ENCODE measurements around the gene ZNF438. TPM values are rescaled to one million over a fixed set of nuclear protein-coding genes. Genes with fewer than 3 reads are reported as not detected.

ZNF438 gene
- total RNA-seq, 1 experiment from 2014 or later, result 0.26 TPM

DNA sequence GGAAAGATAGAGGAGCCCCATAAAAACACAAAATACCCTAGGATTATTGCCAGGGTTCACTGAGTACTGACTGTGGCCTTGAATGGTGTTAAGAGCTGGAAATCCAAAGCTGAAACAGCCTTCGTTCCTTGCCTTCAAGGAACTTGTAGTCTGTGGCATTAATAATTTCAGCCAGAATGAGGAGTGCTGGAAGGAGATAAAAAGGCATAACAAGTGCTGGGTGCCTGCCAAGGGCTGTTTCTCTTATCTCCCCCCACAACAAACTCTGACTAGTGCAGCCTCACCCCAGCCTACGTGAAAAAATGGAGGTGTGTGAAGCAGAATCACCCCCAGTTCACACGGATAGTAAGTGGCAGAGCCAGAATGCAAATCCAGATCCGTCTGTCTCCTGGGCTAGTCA is 203.0 kb downstream of the ZNF438 start:
- Histone ChIP-seq H3K9ac (ENCODE audit: low read length) (no peak overlapping the region), H3K4me1 (ENCODE audit: low read length) (no peaks in the 10 kb centered on the region), H3K27me3 (ENCODE audit: low read length) (no peaks in the 10 kb centered on the region), H3K36me3 (ENCODE audit: insufficient read depth, low read length) (no peaks in the 10 kb centered on the region), H3K9me2 (replicated peaks; ENCODE audit: insufficient read depth, low read length) (no peaks in the 10 kb centered on the region), H3K4me3 (ENCODE audit: low read length) (no peak overlapping the region), H3K27ac (ENCODE audit: low read length) (no peak overlapping the region), H3K9me3 (ENCODE audit: low read length) (no peaks in the 10 kb centered on the region), H4K20me1 (ENCODE audit: insufficient read depth, low read depth, low read length) (no peaks in the 10 kb centered on the region), H2AFZ (ENCODE audit: low read length) (no peak overlapping the region), H3K79me2 (ENCODE audit: low read length) (no peaks in the 10 kb centered on the region), H3K4me2 (ENCODE audit: low read depth, low read length, poor library complexity, severe bottlenecking) (no peak overlapping the region)
- no peak for DNase-seq

GRCh38 chr10:30828164-30828563 is 203.5 kb downstream of the ZNF438 start:
- Histone ChIP-seq H4K20me1 (ENCODE audit: insufficient read depth, low read depth, low read length) (no peaks in the 10 kb centered on the region), H3K9me2 (replicated peaks; ENCODE audit: insufficient read depth, low read length) (no peaks in the 10 kb centered on the region), H3K4me3 (ENCODE audit: low read length) (no peak overlapping the region), H3K27ac (ENCODE audit: low read length) (no peak overlapping the region), H3K4me2 (ENCODE audit: low read depth, low read length, poor library complexity, severe bottlenecking) (no peak overlapping the region), H3K9ac (ENCODE audit: low read length) (no peak overlapping the region), H3K9me3 (ENCODE audit: low read length) (no peaks in the 10 kb centered on the region), H3K4me1 (ENCODE audit: low read length) (no peaks in the 10 kb centered on the region), H3K79me2 (ENCODE audit: low read length) (no peaks in the 10 kb centered on the region), H3K36me3 (ENCODE audit: insufficient read depth, low read length) (no peaks in the 10 kb centered on the region), H2AFZ (ENCODE audit: low read length) (no peak overlapping the region), H3K27me3 (ENCODE audit: low read length) (no peaks in the 10 kb centered on the region)
- DNase-seq, result no peak

- Histone ChIP-seq H3K4me1 (ENCODE audit: low read length) (no peaks in the 10 kb centered on the region), H3K9me2 (replicated peaks; ENCODE audit: insufficient read depth, low read length) (no peaks in the 10 kb centered on the region), H4K20me1 (ENCODE audit: insufficient read depth, low read depth, low read length) (no peaks in the 10 kb centered on the region), H3K79me2 (ENCODE audit: low read length) (no peaks in the 10 kb centered on the region), H3K27ac (ENCODE audit: low read length) (no peak overlapping the region), H3K9ac (ENCODE audit: low read length) (no peak overlapping the region), H3K4me3 (ENCODE audit: low read length) (no peak overlapping the region), H3K36me3 (ENCODE audit: insufficient read depth, low read length) (no peaks in the 10 kb centered on the region), H3K27me3 (ENCODE audit: low read length) (no peaks in the 10 kb centered on the region), H3K9me3 (ENCODE audit: low read length) (no peaks in the 10 kb centered on the region), H2AFZ (ENCODE audit: low read length) (no peak overlapping the region), H3K4me2 (ENCODE audit: low read depth, low read length, poor library complexity, severe bottlenecking) (no peak overlapping the region)
- no peak for DNase-seq
Observed at GRCh38 chr10:30827531-30828120, 204.0 kb downstream of the ZNF438 start.

DNA sequence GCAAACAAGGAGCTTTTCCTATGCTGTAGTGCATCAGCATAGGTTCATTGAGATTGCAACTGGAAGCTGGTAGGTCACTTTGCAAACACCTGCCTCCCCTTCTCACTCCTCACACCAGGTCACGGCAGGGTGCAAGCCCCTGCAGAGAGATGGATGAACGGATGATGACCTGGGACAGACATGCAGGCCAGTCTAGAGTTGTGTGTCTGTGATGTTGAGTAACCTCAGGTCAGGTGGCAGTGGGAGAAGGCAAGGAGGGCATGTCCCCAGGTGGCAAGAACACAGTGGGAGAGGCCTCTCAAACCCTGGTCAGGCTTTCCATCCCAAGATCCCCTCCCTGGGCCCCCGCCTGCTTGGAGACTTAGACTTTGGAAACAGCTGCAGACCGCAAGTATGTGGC is 205.0 kb downstream of the ZNF438 start:
- no peaks in the 10 kb centered on the region for H3K27me3 ChIP-seq (ENCODE audit: low read length)
- no peak overlapping the region for H3K27ac ChIP-seq (ENCODE audit: low read length)
- H4K20me1 ChIP-seq (ENCODE audit: insufficient read depth, low read depth, low read length), result no peaks in the 10 kb centered on the region
- no peaks in the 10 kb centered on the region for H3K79me2 ChIP-seq (ENCODE audit: low read length)
- H3K4me1 ChIP-seq (ENCODE audit: low read length), result no peaks in the 10 kb centered on the region
- no peaks in the 10 kb centered on the region for H3K36me3 ChIP-seq (ENCODE audit: insufficient read depth, low read length)
- H2AFZ ChIP-seq (ENCODE audit: low read length), result no peak overlapping the region
- H3K4me3 ChIP-seq (ENCODE audit: low read length), result no peak overlapping the region
- DNase-seq, result no peak
- no peak overlapping the region for H3K4me2 ChIP-seq (ENCODE audit: low read depth, low read length, poor library complexity, severe bottlenecking)
- H3K9me2 ChIP-seq (replicated peaks; ENCODE audit: insufficient read depth, low read length), result no peaks in the 10 kb centered on the region
- no peak overlapping the region for H3K9ac ChIP-seq (ENCODE audit: low read length)
- no peaks in the 10 kb centered on the region for H3K9me3 ChIP-seq (ENCODE audit: low read length)

GRCh38 chr10:30825495-30825894 is 206.2 kb downstream of the ZNF438 start:
- Histone ChIP-seq H4K20me1 (ENCODE audit: insufficient read depth, low read depth, low read length) (no peaks in the 10 kb centered on the region), H3K9me2 (replicated peaks; ENCODE audit: insufficient read depth, low read length) (no peaks in the 10 kb centered on the region), H3K9me3 (ENCODE audit: low read length) (no peaks in the 10 kb centered on the region), H3K9ac (ENCODE audit: low read length) (no peak overlapping the region), H3K27ac (ENCODE audit: low read length) (no peak overlapping the region), H3K4me3 (ENCODE audit: low read length) (no peak overlapping the region), H3K79me2 (ENCODE audit: low read length) (no peaks in the 10 kb centered on the region), H2AFZ (ENCODE audit: low read length) (no peak overlapping the region), H3K4me2 (ENCODE audit: low read depth, low read length, poor library complexity, severe bottlenecking) (no peak overlapping the region), H3K36me3 (ENCODE audit: insufficient read depth, low read length) (no peaks in the 10 kb centered on the region), H3K4me1 (ENCODE audit: low read length) (no peaks in the 10 kb centered on the region), H3K27me3 (ENCODE audit: low read length) (no peaks in the 10 kb centered on the region)
- DNase-seq, result no peak

DNA sequence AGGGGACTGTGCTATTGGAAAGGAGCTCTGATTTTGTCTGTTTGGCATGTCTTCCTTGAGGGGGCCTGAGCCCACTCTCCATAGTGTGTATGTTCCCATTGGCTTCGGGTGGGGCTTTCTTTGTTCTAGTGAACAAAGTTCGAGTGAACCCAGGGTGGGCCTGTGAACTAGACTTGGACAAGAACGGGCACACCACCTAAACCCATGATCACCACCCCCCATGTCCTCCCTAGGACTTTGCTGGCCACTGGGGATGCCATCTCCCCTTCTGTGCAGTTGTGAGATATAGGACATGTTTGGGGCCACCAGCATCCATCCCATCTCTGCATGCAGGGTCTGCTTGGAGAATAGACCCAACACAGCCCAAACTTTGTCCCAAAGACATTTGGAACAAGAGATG is 206.6 kb downstream of the ZNF438 start:
- no peak overlapping the region for H3K4me2 ChIP-seq (ENCODE audit: low read depth, low read length, poor library complexity, severe bottlenecking)
- H3K79me2 ChIP-seq (ENCODE audit: low read length), result no peaks in the 10 kb centered on the region
- no peak overlapping the region for H2AFZ ChIP-seq (ENCODE audit: low read length)
- no peaks in the 10 kb centered on the region for H4K20me1 ChIP-seq (ENCODE audit: insufficient read depth, low read depth, low read length)
- no peaks in the 10 kb centered on the region for H3K27me3 ChIP-seq (ENCODE audit: low read length)
- DNase-seq, result no peak
- no peaks in the 10 kb centered on the region for H3K36me3 ChIP-seq (ENCODE audit: insufficient read depth, low read length)
- H3K27ac ChIP-seq (ENCODE audit: low read length), result no peak overlapping the region
- H3K9me3 ChIP-seq (ENCODE audit: low read length), result no peaks in the 10 kb centered on the region
- H3K9ac ChIP-seq (ENCODE audit: low read length), result no peak overlapping the region
- H3K9me2 ChIP-seq (replicated peaks; ENCODE audit: insufficient read depth, low read length), result no peaks in the 10 kb centered on the region
- H3K4me3 ChIP-seq (ENCODE audit: low read length), result no peak overlapping the region
- H3K4me1 ChIP-seq (ENCODE audit: low read length), result no peaks in the 10 kb centered on the region

DNA sequence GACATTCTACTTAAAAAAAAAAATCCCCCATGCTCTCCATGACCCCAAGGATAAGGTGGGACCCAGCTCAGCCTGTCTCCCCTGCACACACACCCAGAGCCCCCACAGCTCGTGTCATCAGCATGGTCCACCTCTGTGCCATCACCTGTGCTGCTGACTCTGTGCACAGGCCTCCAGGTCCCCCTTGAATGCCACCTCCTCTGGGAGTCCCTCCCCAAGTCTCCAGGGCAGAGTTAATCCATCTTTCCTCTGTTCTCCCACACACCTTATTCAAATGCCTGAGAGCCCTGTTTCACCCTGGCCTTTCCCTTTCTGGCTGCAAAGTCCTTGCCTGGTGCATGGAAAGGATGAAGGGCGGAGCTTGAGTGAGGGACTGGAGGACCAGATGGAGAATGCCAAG is 208.0 kb downstream of the ZNF438 start:
- DNase-seq, result no peak
- H2AFZ ChIP-seq (ENCODE audit: low read length), result no peak overlapping the region
- no peaks in the 10 kb centered on the region for H3K36me3 ChIP-seq (ENCODE audit: insufficient read depth, low read length)
- H3K4me1 ChIP-seq (ENCODE audit: low read length), result no peaks in the 10 kb centered on the region
- no peaks in the 10 kb centered on the region for H3K79me2 ChIP-seq (ENCODE audit: low read length)
- H3K27me3 ChIP-seq (ENCODE audit: low read length), result no peaks in the 10 kb centered on the region
- H3K9me2 ChIP-seq (replicated peaks; ENCODE audit: insufficient read depth, low read length), result no peaks in the 10 kb centered on the region
- no peak overlapping the region for H3K4me3 ChIP-seq (ENCODE audit: low read length)
- no peak overlapping the region for H3K4me2 ChIP-seq (ENCODE audit: low read depth, low read length, poor library complexity, severe bottlenecking)
- H3K9me3 ChIP-seq (ENCODE audit: low read length), result no peaks in the 10 kb centered on the region
- no peak overlapping the region for H3K27ac ChIP-seq (ENCODE audit: low read length)
- H4K20me1 ChIP-seq (ENCODE audit: insufficient read depth, low read depth, low read length), result no peaks in the 10 kb centered on the region
- H3K9ac ChIP-seq (ENCODE audit: low read length), result no peak overlapping the region

DNA sequence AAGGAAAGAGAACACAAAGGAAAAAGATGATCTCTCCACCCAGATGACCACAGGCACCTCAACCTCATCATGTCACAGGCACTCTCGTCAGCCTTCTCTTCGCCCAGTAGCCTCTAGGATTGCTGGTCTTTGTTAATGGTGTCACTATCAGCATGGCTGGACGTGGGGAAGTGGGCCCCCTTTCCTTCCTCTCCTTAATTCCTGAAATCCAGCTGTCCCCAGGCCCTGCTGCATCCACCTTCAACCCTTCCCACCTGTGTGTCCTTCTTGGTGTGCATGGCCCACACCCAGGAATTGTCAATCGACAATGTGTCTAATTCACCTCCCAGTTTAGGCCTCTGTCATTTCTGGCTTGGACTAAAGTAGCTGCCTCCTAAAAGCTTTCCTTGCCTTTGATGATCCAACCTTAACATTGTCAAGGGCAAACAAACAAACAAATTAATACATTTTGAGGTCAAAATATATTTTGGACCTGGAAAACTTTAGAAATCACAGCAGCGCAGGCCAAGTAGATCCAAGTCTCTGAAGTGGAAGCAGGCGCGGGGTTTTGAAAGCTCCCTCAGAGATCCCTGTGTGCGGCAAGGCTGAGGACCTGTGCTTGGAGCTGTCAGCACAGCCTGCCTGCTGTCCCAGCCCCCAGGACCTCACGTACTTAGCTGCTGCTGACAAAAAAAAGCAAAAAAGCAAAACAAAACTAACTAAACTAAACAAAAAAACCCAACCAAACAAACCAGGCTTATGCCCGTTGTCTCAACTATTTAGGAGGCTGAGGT is 208.8 kb downstream of the ZNF438 start:
- no peak overlapping the region for H3K27ac ChIP-seq (ENCODE audit: low read length)
- H3K36me3 ChIP-seq (ENCODE audit: insufficient read depth, low read length), result no peaks in the 10 kb centered on the region
- H3K4me3 ChIP-seq (ENCODE audit: low read length), result no peak overlapping the region
- no peaks in the 10 kb centered on the region for H4K20me1 ChIP-seq (ENCODE audit: insufficient read depth, low read depth, low read length)
- H3K9ac ChIP-seq (ENCODE audit: low read length), result no peak overlapping the region
- no peaks in the 10 kb centered on the region for H3K9me3 ChIP-seq (ENCODE audit: low read length)
- H3K4me1 ChIP-seq (ENCODE audit: low read length), result no peaks in the 10 kb centered on the region
- no peaks in the 10 kb centered on the region for H3K27me3 ChIP-seq (ENCODE audit: low read length)
- H3K4me2 ChIP-seq (ENCODE audit: low read depth, low read length, poor library complexity, severe bottlenecking), result no peak overlapping the region
- H3K9me2 ChIP-seq (replicated peaks; ENCODE audit: insufficient read depth, low read length), result no peaks in the 10 kb centered on the region
- no peaks in the 10 kb centered on the region for H3K79me2 ChIP-seq (ENCODE audit: low read length)
- no peak for DNase-seq
- no peak overlapping the region for H2AFZ ChIP-seq (ENCODE audit: low read length)
